ENCODE data around the gene GPSM1.

GPSM1 gene

GRCh38 chr9:136335296-136336155, 8.2 kb downstream of the GPSM1 start:
- DNase-seq = no peak

GRCh38 chr9:136336156-136336870, 9.0 kb downstream of the GPSM1 start:
- no peak for DNase-seq

GRCh38 chr9:136336881-136337280, 9.5 kb downstream of the GPSM1 start:
- DNase-seq = no peak

- no peak for DNase-seq
These were observed 10.4 kb downstream of the GPSM1 start for GRCh38 chr9:136337416-136338395.

GRCh38 chr9:136338511-136338910, 11.2 kb downstream of the GPSM1 start:
- no peak for DNase-seq

GRCh38 chr9:136339173-136339957, 12.0 kb downstream of the GPSM1 start:
- DNase-seq = no peak

- DNase-seq = no peak
These were observed 12.6 kb downstream of the GPSM1 start for GRCh38 chr9:136339958-136340310.

- DNase-seq = no peak
These were observed 13.2 kb downstream of the GPSM1 start for GRCh38 chr9:136340356-136341041.

GRCh38 chr9:136341042-136341655, 13.8 kb downstream of the GPSM1 start:
- no peak for DNase-seq

GRCh38 chr9:136341769-136342168, 14.4 kb downstream of the GPSM1 start:
- DNase-seq = no peak

- DNase-seq = peak; percentile 52
These were observed 15.1 kb downstream of the GPSM1 start for GRCh38 chr9:136342181-136343120.

- DNase-seq = no peak
These were observed 16.0 kb downstream of the GPSM1 start for GRCh38 chr9:136343121-136343883.

GRCh38 chr9:136343884-136344269, 16.5 kb downstream of the GPSM1 start:
- no peak for DNase-seq

- DNase-seq = no peak
These were observed 17.4 kb downstream of the GPSM1 start for GRCh38 chr9:136344544-136345280.

- no peak for DNase-seq
These were observed 18.2 kb downstream of the GPSM1 start for GRCh38 chr9:136345281-136346156.

- no peak for DNase-seq
These were observed 18.8 kb downstream of the GPSM1 start for GRCh38 chr9:136346157-136346481.

GRCh38 chr9:136346927-136347465, 19.7 kb downstream of the GPSM1 start:
- no peak for DNase-seq

Data from activated CD8-positive, alpha-beta memory T cell treated with anti-CD3 and anti-CD28 coated beads, Interleukin-2, amount 50 U/mL, for 4 hours (primary cell).